ENCODE measurements around the gene WDR36.

DNA sequence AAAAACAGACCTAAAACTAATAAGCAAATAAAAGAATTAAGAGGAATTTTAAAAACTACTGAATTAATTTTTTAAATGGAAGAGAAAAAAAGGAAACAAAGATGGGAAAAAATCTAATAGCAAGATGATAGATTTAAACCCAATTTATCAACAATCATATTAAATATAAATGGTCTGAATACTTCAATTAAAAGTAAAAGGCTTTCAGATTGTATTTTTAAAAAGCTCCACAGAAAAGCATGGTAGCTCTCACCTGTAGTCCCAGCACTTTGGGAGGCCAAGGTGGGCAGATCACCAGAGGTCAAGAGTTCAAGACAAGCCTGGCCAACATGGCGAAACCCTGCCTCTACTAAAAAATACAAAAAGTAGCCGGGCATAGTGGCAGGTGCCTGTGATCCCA is 32.0 kb upstream of the WDR36 start:
- no peak for TF ChIP-seq CTCF (IDR thresholded peaks at IDR 0.05 in 4 of 5, conservative IDR thresholded peaks at IDR 0.05 in 1 of 5)
- TF ChIP-seq POLR2A (IDR thresholded peaks at IDR 0.05) = no peak
